ENCODE results near the gene POR.

The POR gene

GRCh38 chr7:75955331-75955955 lies 40.5 kb downstream of the POR start:
- DNase-seq = no peak

- no peak for DNase-seq
Measured at GRCh38 chr7:75957021-75957736, 42.2 kb downstream of the POR start.

- no peak for DNase-seq
Measured at GRCh38 chr7:75958802-75959543, 44.0 kb downstream of the POR start.

- DNase-seq = no peak
Measured at GRCh38 chr7:75960372-75960771, 45.4 kb downstream of the POR start.

- no peak for DNase-seq
Measured at GRCh38 chr7:75961218-75961617, 46.3 kb downstream of the POR start.

GRCh38 chr7:75962607-75963380 lies 47.8 kb downstream of the POR start:
- DNase-seq = no peak

- no peak for DNase-seq
Measured at GRCh38 chr7:75963381-75963995, 48.5 kb downstream of the POR start.

- DNase-seq = no peak
Measured at GRCh38 chr7:75965617-75966016, 50.7 kb downstream of the POR start.

GRCh38 chr7:75966190-75966961 lies 51.4 kb downstream of the POR start:
- no peak for DNase-seq

GRCh38 chr7:75967055-75967454 lies 52.1 kb downstream of the POR start:
- DNase-seq = no peak

GRCh38 chr7:75967487-75967997 lies 52.6 kb downstream of the POR start:
- DNase-seq = no peak

GRCh38 chr7:75968012-75968411 lies 53.1 kb downstream of the POR start:
- DNase-seq = no peak

GRCh38 chr7:75968561-75969001 lies 53.6 kb downstream of the POR start:
- DNase-seq = no peak

- no peak for DNase-seq
Measured at GRCh38 chr7:75969182-75969581, 54.2 kb downstream of the POR start.

- no peak for DNase-seq
Measured at GRCh38 chr7:75969704-75970498, 54.9 kb downstream of the POR start.

- no peak for DNase-seq
Measured at GRCh38 chr7:75971309-75971960, 56.5 kb downstream of the POR start.

- DNase-seq = no peak
Measured at GRCh38 chr7:75971961-75972763, 57.2 kb downstream of the POR start.

- no peak for DNase-seq
Measured at GRCh38 chr7:75977743-75978142, 62.8 kb downstream of the POR start.

GRCh38 chr7:75979759-75980429 lies 64.9 kb downstream of the POR start:
- no peak for DNase-seq

All from NCI-H1048 (cell line).